Stimulated activated CD4-positive, alpha-beta T cell treated with anti-CD3 and anti-CD28 coated beads, Interleukin-15, amount 100 ng/mL, for 1 hour (primary cell): Measurements from ENCODE around the gene KIF1A.
"Not testable (repeated sequence)": the region's sequence is repeated elsewhere in the genome, so short reads cannot be mapped to it uniquely, and the experiment has no call there.

Experiments
- DNase-seq, 2 donors: peaks; one replicate each; pipeline ENCODE4 v3.0.0-alpha.2; 2020; ENCODE audit warnings: low read depth in 1 of 2, low spot score in 1 of 2

KIF1A gene

DNA sequence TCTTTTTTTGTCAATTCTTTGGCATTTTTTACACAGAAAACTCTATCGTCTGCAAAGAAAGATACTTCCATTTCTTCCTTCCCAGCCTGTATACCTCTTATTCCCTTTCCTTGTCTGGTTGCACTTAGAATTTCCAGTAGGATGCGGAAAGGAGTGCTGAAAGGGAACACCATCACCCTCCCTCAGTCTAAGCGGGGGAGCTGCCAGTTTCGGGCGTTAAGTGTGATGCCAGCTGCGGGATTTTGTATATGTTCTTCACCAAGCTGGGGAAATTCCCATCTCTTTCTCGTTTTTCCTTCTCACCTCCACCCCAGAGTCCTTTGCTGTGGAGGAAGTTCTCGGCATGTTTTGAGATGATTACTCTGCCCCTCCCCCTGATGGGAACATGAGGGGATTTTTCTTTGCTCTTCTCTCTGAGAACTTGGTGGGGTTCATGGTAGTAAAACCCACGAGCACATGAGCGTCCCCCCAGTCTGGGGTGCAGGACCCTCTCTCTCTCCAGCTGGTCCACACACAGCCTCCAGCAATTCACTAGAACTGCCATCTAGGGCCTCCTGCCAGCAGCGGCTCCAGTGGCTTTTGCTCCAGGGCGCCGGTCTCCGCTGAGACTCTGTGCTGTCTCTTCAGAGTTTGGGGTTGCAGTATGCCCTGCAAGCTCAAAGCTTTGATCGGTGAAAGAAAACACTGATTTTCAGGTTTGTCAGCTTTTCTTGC is 112.8 kb downstream of the KIF1A start:
- DNase-seq, result no peak

DNA sequence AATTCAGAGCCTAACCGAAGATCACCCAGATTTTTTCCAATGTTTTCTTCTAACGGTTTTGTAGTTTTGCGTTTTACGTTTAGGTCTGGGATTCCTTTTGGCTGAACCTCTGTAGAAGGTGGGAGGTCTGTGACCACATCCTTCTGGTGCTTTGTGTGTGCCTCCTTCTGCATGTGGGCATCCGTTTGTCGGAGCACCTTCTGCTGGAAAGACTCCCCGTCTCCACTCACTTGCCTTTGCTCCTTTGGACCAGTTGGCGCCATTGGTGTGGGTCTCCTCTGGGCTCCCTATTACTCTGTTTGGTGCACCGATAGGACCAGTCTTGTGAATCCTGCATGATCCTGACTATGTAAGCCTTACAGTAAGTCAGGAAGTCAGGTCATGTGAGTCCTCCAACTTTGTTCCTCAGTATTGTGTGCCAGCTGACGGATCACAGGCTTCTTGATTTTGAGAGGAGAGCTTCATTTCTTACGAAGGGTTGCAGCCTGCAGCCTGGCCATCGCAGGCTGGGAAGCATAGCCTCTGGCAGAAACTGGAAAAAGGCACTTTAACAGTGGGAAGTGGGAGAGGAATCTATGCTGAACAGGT is 114.7 kb downstream of the KIF1A start:
- DNase-seq, result no peak

DNA sequence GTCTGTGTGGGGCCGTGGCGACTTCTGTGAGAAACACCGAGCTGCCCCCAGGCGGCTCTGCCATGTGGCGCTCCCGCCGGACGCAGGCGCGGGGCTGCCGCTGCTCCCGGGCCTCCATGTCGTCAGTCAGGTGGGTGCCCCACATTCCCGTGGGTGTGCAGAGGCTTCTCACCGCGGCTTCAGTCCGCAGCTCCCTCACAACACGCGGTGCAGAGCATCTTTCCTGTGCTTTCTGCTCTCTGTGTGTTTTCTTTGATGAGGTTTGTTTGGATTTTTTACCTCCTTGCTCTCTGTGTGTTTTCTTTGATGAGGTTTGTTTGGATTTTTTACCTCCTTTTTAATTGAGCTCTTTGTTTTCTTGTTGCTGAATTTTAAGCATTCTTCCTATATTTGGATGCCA is 115.4 kb downstream of the KIF1A start:
- peak in 1 of 2 donors; percentile 8 for DNase-seq

DNA sequence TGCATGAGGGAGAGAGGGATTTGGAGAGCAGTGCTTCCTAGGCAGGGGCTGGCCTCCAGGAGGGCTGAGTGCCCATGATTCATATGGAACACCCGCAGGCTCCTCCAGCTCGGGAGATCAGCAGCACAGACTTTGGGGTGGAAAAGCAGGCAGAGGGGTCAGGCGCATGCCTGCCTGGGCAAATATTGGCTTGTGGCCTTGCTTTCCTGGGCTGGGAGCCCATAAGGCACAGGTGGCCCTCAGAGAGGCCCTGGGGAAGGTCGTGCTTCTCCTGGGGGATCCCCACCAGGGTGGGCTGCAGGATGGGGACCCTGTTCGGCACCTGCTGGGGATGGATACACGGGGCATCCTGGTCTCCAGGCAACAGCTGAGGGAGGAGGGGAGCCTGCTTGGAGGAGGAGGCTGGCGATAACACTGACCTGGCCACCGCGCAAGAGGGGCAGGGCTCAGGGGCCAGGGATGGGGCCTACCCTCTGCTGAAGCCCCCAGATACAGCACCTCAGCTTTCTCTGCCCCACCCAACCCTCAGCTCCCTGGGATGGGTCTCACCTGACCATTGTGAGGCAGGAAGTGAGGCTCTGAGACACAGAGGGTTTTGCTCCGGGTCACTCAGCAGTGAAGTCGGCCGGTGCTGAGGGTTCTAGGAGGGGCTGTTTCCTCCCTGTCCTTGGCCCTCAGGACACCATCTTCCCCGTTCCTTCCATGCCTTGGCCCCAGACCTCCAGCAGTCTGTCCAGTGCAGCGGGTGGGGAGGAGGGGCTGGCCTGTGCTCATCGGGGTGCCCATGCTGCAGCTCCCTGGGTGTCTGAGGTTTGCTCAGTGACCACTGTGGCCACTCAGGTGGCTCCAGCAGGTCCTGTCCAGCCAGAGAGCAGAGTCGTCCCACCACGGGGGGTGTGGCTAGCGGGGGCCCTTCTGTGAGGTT is 116.3 kb downstream of the KIF1A start:
- DNase-seq, result no peak

DNA sequence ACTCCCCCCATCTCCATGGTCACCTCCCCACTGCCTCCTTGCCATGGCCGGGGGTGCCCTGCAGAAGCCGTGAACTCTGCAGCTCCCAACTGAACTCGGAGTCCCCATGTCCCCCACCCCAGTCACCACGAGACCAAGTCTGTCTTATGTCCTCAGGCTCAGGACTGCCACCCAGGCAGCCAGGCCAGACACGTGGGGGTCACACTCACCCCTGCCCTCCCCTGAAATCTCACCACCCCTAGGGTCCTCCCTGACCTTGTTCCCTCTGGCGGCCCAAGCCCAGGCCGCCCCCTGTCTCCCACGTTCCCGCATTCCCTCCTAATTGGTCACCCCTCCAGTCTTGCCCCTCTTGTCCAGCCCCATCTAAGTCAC is 117.4 kb downstream of the KIF1A start:
- no peak for DNase-seq

DNA sequence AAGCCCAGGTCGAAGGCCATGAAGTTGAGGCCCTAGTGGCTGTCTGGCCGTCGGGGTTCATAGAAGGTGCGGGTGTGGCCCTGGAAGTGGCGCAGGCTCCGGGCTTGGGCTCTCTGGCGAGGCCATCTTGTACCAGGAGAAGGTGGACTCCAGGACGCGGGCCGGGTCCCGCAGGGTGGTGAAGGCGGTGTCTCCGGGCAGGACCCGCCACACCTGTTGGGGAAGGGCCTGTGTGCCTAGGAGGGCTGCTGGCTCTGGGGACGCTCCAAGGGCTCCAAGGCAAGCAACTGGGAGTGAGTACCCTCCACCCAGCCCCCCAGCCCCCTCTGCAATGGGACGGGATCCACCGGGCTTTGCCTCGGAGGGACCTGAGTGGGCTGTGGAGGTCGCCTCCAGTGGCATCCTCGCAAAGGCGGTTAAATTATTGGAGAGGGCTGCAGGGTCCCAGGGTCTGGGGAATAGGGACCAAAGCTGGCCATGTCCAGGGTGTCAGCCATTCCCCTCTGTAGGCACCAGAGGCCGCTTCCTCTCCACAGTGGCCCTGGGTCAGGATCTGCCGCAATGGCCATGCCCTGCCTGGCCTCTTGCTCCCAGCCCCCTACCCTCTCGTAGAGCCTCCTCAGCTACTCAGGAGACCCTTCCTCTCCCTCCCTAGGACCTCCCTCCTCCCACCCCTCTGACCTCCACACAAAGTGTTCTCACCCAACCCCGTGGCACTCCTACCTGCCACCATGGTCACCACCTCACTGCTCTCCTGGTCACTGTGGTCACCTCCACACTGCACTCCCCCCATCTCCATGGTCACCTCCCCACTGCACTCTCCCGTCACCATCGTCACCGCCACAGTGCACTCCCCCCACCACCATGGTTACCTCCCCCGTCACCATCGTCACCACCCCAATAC is 118.0 kb downstream of the KIF1A start:
- no peak for DNase-seq

DNA sequence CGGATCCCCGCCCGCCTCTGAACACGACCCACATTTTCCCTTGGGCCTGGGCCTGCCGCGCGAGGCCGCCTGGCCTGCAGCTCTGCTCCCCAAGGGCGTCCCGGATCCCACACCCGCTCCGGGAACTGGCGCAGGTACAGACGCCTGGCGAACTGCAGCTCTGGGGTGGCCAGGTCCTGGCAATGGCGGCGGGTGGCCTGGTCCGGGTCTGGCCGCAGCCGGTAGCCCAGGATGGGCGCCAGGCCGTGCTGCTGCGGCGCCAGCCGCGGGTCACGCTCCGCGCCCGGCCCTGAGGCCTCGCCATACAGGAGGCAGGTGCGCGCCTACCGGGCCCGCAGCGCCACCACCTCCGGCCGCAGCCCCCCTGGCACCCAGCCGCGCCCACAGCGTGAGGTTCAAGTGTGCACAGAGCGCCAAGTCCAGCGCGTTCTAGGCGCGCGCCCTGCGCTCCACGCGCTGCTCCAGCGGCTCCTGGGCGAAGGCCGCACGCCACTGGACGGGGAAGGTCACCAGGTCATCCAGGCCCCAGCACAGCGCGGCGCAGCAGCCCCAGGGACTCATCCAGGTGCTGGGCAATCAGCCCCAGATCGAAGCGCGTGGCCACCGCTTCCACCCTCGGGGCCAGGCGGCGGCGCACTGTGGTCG is 118.8 kb downstream of the KIF1A start:
- DNase-seq, result no peak

DNA sequence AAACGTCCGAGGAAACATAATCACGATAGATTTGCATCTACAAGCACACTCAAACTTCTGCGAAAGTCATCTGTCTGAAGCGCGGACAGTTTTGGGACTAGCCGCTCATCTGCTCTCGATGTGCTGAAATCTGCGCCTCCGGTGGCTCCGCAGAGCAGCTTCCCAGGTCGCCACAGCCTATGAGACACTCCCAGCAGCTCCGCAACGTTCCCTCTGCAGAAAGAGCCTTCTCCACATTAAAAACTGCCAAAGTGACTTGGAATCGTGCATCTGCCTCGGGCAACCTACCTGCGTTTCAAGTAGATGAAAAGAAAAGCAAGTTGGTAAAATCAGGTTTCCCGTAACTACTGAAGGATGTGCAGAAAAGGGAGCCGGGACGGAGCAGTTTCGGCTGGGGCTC is 119.4 kb downstream of the KIF1A start:
- DNase-seq, result not testable (repeated sequence)

DNA sequence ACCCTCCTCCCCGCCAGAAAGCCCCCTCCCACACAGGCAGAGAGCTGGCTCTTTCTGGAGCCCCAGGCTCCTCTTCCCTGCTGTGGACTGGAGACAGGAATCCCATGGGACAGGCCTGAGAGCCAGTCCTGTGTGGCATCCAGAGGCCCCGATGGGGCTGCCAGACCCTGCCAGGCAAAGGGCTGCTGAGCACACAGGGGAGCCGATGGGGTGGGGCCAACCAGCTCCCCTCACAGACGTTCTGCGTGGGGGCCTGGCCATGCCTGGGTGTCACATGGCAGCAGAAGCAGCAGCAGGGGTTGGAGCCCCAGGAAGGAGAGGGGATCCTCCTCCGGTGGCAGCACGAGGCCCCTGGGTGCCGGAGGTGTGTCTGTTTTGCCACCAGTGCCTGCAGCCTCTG is 120.2 kb downstream of the KIF1A start:
- not testable (repeated sequence) for DNase-seq

DNA sequence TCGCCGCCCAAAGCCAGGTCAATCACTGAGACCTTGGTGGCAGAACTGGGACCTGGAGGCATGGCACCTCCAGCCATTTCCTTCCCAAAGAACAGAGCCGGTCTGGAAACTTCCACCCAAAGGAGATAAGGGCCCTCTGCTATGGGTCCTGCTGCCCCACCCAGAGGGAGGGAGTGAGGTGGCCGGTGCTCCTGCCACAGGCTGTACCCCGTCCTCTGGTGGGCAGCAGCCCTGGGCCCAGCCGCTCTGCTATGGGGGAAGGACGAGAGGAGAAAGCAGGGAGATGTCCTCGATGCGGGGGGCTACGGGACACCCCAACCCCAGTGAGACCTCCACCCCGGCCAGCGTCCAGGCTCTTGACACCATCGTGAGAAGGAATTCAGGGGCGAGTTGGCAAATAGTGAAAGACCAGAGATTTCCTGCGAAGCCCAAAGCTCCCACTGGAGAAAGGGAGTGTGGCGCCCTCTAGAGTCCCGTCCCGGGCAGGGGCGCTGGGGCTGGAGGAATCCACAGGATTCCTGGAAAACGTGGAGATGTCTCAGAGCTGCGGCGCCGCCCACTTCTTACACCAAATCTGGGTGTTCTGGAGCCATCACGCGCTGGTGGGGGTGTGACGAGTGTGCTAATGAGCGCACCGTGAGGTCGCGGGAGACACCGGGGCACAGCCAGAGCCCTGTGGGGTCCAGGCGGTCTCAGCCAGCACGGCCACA is 121.0 kb downstream of the KIF1A start:
- not testable (repeated sequence) for DNase-seq

DNA sequence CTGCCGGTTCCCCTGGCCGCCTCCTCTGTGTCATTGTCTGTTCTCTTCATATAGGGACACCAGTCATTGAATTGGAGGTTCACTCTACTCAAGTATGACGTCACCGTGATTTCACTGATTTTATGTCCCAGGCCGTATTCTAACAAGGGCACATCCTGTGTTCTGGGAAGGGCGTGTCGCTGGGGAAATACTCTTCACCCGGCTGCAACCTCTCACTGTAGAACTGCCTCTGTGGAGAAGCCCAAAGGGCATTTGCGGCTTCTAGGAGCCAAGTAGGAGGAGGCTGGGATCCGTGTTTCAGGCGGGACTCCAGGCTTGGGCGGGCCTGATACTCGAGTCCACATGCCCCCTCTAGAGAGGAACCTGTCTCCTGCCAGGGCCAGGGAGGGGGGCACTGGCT is 123.5 kb downstream of the KIF1A start:
- DNase-seq, result not testable (repeated sequence)

DNA sequence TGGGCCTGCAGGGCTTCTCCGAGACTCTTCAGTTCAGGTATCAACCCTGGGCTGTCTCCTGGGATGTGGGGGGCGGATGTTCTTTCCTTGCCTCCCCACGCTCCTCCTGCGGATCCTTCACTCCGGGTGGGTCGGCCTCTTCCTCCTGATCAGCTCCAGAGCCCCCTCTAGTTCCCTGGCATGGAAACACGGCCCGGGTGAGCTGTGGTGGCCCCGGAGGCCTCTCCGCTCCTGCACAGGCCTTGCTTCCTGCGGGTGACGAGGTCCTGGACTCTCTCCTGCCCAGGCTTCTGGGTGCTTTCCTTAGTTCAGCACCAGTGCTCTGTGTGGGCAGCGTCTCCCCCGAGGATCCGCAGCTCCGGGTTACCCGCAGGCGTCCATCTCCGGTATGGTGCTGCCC is 124.4 kb downstream of the KIF1A start:
- not testable (repeated sequence) for DNase-seq

DNA sequence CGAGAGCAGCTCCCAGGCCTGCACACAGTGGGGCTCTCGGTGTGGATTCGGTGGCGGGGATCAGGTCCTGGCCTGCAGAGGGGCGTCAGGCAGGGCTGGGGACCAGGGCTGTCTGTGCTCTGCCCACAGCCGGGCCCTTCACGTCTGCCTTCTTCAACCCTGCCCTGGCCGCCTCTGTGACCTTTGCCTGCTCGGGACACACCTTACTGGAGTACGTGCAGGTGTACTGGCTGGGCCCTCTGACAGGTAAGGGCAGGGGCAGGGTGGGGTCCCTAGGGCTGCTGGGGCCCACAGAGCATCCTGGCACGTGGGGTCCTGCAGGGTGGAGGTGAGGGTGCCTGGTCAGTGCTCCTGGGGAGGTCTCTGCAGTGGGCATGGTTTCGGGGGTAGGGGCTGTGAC is 125.7 kb downstream of the KIF1A start:
- DNase-seq, result not testable (repeated sequence)

DNA sequence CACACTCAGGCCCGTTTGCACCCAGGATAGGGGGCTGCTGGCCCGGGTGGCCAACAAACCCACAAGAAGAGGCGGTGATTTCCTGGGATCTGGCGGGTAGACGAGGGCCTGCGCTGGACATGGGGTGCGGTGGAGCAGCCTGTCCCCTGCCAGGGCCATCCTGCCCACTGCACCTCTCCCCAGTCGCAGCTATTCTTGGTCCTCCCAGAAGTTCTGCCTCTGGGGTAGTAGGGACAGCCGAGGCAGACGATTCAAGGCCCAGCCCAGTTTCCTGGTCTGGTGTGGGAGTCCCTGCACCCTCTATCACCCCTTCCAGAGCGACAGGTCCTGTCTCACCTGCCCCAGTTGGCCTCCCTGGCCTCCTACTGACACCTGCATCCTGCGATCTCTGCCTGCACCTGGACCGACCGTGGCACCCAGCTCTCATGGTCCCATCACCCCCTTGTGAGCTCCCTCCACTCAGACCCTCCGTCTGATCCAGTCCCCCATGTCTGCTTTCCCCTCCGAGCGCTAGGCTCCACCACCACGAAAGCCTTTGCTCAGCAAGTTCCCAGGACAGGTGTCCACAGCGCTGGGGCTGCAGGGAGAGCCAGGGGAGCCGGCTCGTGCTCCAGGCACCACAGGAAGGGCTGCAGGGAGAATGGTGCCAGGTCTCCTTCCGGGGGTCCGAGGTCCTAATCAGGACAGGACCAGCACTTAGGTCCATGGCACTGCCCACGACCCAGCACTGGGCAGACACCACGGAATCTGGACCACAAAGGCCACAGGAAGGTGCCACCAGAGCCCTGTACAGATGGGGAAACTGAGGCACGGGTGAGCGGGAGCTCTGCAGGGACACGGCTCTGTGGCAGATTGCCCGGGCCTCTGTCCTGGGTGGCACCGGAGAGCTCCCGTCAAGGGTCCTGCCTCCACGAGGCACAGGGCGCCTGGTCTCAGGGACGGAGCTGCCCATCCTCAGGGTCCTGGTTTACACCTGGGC is 127.1 kb downstream of the KIF1A start:
- DNase-seq, result not testable (repeated sequence)

DNA sequence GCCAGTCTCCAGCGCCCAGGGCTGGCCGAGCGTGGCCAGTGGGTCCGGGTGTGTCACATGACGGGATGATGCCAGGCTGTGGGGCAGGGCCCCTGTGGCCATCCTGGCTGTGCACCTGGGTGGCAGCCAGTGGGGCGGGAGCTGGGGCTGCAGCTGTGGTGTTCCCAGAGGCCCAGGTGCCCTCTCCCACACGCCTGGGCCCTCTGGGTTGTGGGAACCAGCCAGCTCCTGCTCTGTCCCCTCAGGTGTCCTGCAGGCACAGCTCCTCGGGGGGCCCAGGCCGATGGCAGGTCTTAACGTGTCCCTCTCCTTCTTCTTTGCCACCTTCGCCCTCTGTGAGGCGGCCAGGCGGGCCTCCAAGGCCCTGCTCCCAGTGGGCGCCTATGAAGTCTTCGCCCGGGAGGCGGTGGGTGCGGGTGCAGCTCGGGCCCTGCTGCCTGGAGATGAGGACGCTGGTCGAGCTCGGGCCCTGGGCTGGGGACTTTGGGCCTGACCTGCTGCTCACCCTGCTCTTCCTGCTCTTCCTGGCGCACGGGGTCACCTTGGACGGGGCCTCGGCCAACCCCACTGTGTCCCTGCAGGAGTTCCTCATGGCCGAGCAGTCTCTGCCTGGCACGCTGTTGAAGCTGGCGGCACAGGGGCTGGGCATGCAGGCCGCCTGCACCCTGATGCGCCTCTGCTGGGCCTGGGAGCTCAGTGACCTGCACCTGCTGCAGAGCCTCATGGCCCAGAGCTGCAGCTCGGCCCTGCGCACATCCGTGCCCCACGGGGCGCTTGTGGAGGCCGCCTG is 128.2 kb downstream of the KIF1A start, which contains the start of gene AQP12A:
Gene AQP12A (plus strand): TSS at position 236 of the 790 bp plus-strand sequence. CDS start 48 bp downstream, at position 284.
- DNase-seq, result not testable (repeated sequence)

DNA sequence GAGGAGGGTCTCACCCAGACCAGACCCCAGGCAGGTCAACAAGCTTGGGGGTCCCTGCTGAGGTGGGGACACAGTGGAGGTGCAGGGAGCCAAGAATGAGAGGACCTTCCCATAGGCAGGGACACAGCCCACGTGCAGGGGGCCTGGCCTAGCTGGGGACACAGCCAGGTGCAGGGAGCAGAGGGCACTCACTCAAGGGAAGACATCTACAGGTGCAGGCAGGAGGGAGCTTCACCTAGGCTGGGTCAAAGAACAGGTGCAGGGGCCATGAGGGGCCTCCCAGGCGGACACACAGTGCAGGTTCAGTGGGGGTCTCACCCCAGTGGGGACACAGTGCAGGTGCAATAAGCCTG is 129.0 kb downstream of the KIF1A start:
- not testable (repeated sequence) for DNase-seq

DNA sequence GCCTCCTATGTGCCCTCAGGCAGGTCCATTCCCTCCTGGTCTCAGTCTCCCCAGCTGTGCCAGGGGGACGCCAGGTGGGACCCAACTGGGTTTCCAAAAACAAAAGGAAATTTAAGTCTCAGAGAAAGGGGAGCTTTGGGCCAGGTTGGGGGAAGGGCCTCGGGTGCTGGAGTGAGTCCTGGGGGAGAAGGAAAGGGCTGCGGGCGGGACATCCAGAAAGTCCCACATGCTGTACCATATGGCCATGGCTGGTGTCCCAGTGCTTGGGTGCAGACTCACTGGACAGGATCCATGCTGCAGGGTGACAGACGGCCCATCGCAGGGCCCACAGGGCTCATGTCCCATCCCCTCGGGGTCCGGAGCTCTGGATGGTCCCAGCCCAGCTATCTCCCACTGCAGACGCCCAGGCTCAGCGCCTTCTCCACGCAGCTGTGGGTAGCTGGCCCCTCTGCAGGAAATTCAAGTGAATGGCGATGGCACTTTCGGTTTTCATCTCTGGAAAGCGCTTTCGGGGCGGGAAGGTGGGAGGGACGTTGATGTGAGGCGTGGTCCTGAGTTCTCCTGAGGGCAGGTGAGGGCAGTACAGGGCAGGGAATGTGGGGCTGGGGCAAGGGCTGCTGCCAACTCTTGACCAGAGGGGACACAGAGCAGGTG is 129.5 kb downstream of the KIF1A start:
- not testable (repeated sequence) for DNase-seq
